HG03342 (cell line): ENCODE results near the gene LAMA5.

Experiments used
- ATAC-seq: cut with Tn5 transposase; IDR thresholded peaks from one replicate; pipeline ENCODE4 v1.9.1; 2021; ENCODE audit warnings: mild to moderate bottlenecking, moderate library complexity; ENCODE audit not compliant: unreplicated experiment

The LAMA5 gene

GRCh38 chr20:62360854-62361798 is 6.0 kb downstream of the LAMA5 start:
- ATAC-seq: no peak

GRCh38 chr20:62359491-62360121 is 7.5 kb downstream of the LAMA5 start:
- no peak for ATAC-seq

DNA sequence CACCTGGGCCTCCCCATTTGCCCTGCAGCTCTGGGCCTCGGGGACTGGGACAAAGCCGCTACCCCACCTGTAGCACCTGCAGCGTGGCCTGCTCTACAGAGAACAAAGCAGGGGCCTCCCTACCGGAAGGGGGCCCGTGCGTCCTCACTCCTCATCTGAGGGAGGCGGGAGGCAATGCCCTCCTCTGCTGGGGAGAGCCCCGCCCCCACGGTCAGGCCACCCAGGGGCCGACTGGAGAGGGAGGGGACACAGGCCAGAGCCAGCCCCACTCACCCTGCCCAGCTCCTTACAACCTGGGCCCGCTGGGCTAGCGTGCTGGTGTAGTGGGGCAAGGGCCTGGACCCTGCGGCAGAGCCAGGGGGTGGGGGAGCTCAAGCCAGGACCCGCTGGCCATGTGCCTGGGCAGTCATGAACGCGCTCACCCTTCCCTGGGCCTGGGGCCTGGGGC is 8.0 kb downstream of the LAMA5 start:
- no peak for ATAC-seq

GRCh38 chr20:62358171-62359042 is 8.7 kb downstream of the LAMA5 start:
- no peak for ATAC-seq

GRCh38 chr20:62357681-62358080 is 9.4 kb downstream of the LAMA5 start:
- ATAC-seq: no peak

GRCh38 chr20:62357187-62357667 is 9.9 kb downstream of the LAMA5 start:
- no peak for ATAC-seq

DNA sequence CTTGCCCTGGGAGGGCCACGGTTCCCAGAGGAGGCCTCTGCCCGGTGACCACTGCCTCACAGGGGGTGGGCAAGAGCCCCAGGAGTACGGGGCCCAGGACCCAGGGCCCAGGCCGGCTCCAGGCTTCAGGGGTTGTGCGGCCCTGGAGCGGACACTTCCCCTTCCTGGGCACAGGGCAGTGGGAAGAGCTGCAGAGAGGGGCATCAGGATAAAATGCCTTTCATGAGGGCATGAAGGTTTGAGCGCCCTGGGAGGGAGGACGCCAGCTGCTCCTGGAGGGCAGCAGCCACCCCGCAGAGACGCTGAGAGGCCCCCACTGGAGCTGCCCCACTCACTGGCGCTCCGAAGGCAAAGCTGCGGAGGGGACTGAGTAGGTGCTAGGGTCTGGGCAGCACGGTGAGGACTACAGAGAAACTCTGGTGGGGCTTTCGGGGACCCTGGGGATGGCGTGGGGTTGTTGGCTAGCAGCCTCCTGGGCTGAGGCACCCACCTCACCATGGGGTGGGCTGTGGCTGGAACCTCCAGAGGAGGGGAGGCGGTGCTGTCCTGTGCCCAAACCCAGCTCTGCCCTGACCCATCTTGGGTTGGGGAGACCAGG is 10.4 kb downstream of the LAMA5 start:
- ATAC-seq: no peak

- ATAC-seq: no peak
Observed at GRCh38 chr20:62355878-62356588, 11.1 kb downstream of the LAMA5 start.

- ATAC-seq: no peak
Observed at GRCh38 chr20:62355516-62355877, 11.6 kb downstream of the LAMA5 start.

DNA sequence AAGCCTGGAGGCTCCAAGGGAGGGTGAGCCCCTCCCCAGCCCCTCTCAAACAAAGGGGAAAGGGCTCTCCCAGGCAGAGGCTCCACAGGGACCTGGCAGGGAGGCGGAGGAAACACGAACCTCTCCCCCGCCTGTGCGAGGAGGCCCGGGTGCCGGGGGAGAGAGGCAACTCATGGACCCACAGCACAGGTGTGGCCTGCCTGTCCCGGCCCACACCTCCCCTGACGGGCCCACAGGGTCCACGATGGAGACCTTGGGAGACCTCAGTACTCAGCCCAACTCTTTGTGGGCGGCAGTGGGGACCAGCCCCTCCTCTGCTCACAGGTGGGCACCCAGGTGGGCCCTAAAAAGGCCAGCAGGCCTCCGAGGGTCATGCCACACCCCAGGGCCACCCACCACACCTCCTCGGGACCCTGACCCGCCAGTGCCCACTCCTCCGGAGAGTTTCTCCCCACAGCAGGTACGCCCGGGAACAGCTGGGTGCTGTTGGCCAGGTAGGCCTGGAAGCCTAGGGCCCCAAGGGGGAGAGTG is 12.2 kb downstream of the LAMA5 start:
- ATAC-seq: no peak

DNA sequence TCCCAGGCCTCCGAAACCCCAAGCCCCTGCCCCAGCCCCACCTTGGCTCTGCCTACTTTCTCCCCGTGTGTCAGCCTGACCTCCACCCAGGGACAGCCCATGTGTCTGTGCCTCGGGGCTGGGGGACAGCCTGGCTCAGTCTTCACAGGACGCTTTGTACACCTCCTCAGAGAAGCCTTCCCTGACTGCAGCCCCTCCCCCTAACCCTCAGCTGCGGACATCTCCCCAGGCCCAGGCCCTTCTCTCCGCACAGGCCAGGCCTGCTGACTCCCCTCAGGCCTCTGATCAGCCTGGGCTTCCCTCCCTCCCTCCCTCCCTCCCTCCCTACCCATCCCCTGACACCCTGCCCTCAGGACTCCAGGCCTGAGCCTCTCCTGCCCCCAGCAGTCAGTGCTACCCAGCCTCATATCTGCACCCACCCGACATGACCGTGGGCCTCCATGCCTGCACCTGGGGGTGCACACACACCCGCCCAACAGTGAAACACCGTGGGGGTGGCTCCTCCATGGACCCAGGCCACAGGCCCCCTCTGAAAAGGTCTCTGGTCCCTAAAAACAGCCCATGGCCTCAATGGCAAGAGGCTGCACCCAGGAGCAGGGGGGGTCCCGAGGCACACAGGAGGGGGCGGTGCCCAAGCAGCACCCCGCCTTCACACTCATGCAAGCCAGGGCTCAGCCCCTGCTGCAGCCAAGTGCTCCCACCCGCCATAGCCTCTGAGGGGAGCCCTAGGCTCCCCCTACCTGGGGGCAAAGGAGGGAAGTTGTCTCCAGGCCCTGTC is 12.9 kb downstream of the LAMA5 start:
- no peak for ATAC-seq

GRCh38 chr20:62353289-62354030 is 13.7 kb downstream of the LAMA5 start:
- ATAC-seq: no peak

DNA sequence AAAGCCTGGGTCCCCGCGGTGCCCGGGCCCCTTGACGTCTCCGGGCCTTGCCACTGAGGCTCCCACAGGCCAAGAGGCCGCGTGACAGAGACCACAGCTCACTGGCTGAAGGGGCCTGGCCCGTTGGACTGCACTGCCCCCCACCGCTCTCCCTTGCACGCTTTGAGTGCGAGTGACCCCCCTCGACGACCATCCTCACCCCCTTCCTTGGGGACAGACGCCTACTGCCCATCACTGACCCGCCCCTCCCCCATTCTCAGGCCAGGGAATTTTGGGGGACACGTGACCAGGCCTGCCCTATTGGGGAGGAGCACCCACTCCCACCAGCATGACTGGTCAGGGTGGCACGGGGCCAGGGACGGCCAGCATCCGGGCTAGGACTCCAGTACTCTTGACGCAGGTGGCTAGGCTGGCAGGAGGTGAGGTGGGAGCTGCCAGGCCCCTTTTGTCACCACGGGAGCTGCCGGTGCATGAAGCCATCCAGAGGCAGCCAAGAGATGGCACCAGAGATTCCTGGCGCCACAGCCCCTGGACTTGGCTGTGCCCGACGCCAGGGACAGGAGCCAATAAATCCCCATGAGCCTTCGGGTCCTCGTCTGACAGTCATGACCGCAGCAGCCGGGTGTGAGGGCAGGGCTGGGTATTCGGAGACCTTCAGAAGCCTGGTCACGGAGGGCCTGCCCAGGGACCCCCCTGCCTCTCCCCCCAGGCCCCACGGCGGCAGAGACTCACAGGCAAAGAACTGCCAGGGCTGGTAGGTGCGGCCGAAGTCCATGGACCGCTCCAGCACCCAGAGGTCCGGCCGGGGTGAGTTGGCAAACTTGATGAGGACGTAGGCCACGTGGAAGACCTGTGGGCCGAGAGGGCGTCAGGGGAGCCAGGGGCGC is 14.5 kb downstream of the LAMA5 start:
- ATAC-seq: no peak

- no peak for ATAC-seq
Observed at GRCh38 chr20:62351469-62352401, 15.4 kb downstream of the LAMA5 start.

GRCh38 chr20:62350629-62351422 is 16.3 kb downstream of the LAMA5 start:
- ATAC-seq: no peak
